ENCODE measurements around the gene INF2.
A peak's percentile ranks its signal among the peaks of the same experiment; 100 is the strongest.

Gene INF2

GRCh38 chr14:104686624-104687517 lies 2.5 kb upstream of the INF2 start:
- no peaks in the 10 kb centered on the region for H3K36me3 ChIP-seq (ENCODE audit: insufficient read depth, low read length)
- H3K9me3 ChIP-seq (ENCODE audit: control insufficient read depth, insufficient read depth, low read length) = no peaks in the 10 kb centered on the region; the same call in 1 of the 2 replicates
- H3K9ac ChIP-seq (ENCODE audit: low read depth, low read length) = no peak overlapping the region
- H3K4me1 ChIP-seq (ENCODE audit: insufficient read depth, low read length) = peaks cover 27% of the 10 kb centered on the region

- no peaks in the 10 kb centered on the region for H3K36me3 ChIP-seq (ENCODE audit: insufficient read depth, low read length)
- H3K4me1 ChIP-seq (ENCODE audit: insufficient read depth, low read length) = peaks cover 22% of the 10 kb centered on the region; the same call in 1 of the 2 replicates
- 0 out of 2 replicates have a peak overlapping the region, but pooled peaks have one; percentile 59 for H3K9ac ChIP-seq (ENCODE audit: low read depth, low read length)
- H3K9me3 ChIP-seq (ENCODE audit: control insufficient read depth, insufficient read depth, low read length) = no peaks in the 10 kb centered on the region; the same call in 1 of the 2 replicates
Measured at GRCh38 chr14:104687601-104688504, 1.6 kb upstream of the INF2 start.

GRCh38 chr14:104688505-104689108 lies 811 bp upstream of the INF2 start:
- Histone ChIP-seq H3K36me3 (ENCODE audit: insufficient read depth, low read length) (no peaks in the 10 kb centered on the region), H3K9me3 (ENCODE audit: control insufficient read depth, insufficient read depth, low read length) (no peaks in the 10 kb centered on the region; the same call in 1 of the 2 replicates), H3K4me1 (ENCODE audit: insufficient read depth, low read length) (peaks cover 16% of the 10 kb centered on the region; the same call in 1 of the 2 replicates), H3K9ac (ENCODE audit: low read depth, low read length) (peak overlapping the region; percentile 59)

GRCh38 chr14:104689881-104690711 lies 678 bp downstream of the INF2 start:
- no peaks in the 10 kb centered on the region for H3K36me3 ChIP-seq (ENCODE audit: insufficient read depth, low read length)
- H3K9ac ChIP-seq (ENCODE audit: low read depth, low read length) = peak overlapping the region; percentile 88
- H3K9me3 ChIP-seq (ENCODE audit: control insufficient read depth, insufficient read depth, low read length) = no peaks in the 10 kb centered on the region; the same call in 1 of the 2 replicates
- peaks cover 27% of the 10 kb centered on the region; the same call in 1 of the 2 replicates for H3K4me1 ChIP-seq (ENCODE audit: insufficient read depth, low read length)

- Histone ChIP-seq H3K4me1 (ENCODE audit: insufficient read depth, low read length) (peaks cover 33% of the 10 kb centered on the region; the same call in 1 of the 2 replicates), H3K9ac (ENCODE audit: low read depth, low read length) (peak overlapping the region; percentile 88; the same call in 1 of the 2 replicates), H3K36me3 (ENCODE audit: insufficient read depth, low read length) (peaks cover under 1% of the 10 kb centered on the region; the same call in 1 of the 2 replicates), H3K9me3 (ENCODE audit: control insufficient read depth, insufficient read depth, low read length) (no peaks in the 10 kb centered on the region)
Measured at GRCh38 chr14:104690861-104691455, 1.5 kb downstream of the INF2 start.

GRCh38 chr14:104691546-104692260 lies 2.3 kb downstream of the INF2 start:
- H3K4me1 ChIP-seq (ENCODE audit: insufficient read depth, low read length) = peaks cover 33% of the 10 kb centered on the region; the same call in 1 of the 2 replicates
- H3K36me3 ChIP-seq (ENCODE audit: insufficient read depth, low read length) = peaks cover 6% of the 10 kb centered on the region; the same call in 1 of the 2 replicates
- H3K9ac ChIP-seq (ENCODE audit: low read depth, low read length) = no peak overlapping the region
- H3K9me3 ChIP-seq (ENCODE audit: control insufficient read depth, insufficient read depth, low read length) = no peaks in the 10 kb centered on the region

GRCh38 chr14:104692261-104692938 lies 3.0 kb downstream of the INF2 start:
- H3K9me3 ChIP-seq (ENCODE audit: control insufficient read depth, insufficient read depth, low read length) = no peaks in the 10 kb centered on the region
- peaks cover 6% of the 10 kb centered on the region; the same call in 1 of the 2 replicates for H3K36me3 ChIP-seq (ENCODE audit: insufficient read depth, low read length)
- H3K4me1 ChIP-seq (ENCODE audit: insufficient read depth, low read length) = peaks cover 33% of the 10 kb centered on the region; the same call in 1 of the 2 replicates
- no peak overlapping the region for H3K9ac ChIP-seq (ENCODE audit: low read depth, low read length)

GRCh38 chr14:104692939-104693315 lies 3.5 kb downstream of the INF2 start:
- H3K9ac ChIP-seq (ENCODE audit: low read depth, low read length) = no peak overlapping the region
- no peaks in the 10 kb centered on the region for H3K9me3 ChIP-seq (ENCODE audit: control insufficient read depth, insufficient read depth, low read length)
- H3K36me3 ChIP-seq (ENCODE audit: insufficient read depth, low read length) = peaks cover 6% of the 10 kb centered on the region; the same call in 1 of the 2 replicates
- peaks cover 32% of the 10 kb centered on the region; the same call in 1 of the 2 replicates for H3K4me1 ChIP-seq (ENCODE audit: insufficient read depth, low read length)

GRCh38 chr14:104693482-104694431 lies 4.3 kb downstream of the INF2 start:
- no peak overlapping the region; the same call in 1 of the 2 replicates for H3K9ac ChIP-seq (ENCODE audit: low read depth, low read length)
- H3K4me1 ChIP-seq (ENCODE audit: insufficient read depth, low read length) = peaks cover 28% of the 10 kb centered on the region; the same call in 1 of the 2 replicates
- peaks cover 6% of the 10 kb centered on the region; the same call in 1 of the 2 replicates for H3K36me3 ChIP-seq (ENCODE audit: insufficient read depth, low read length)

GRCh38 chr14:104694475-104694950 lies 5.1 kb downstream of the INF2 start:
- no peaks in the 10 kb centered on the region for H3K9me3 ChIP-seq (ENCODE audit: control insufficient read depth, insufficient read depth, low read length)
- H3K9ac ChIP-seq (ENCODE audit: low read depth, low read length) = no peak overlapping the region; the same call in 1 of the 2 replicates
- H3K36me3 ChIP-seq (ENCODE audit: insufficient read depth, low read length) = peaks cover 6% of the 10 kb centered on the region; the same call in 1 of the 2 replicates
- peaks cover 28% of the 10 kb centered on the region; the same call in 1 of the 2 replicates for H3K4me1 ChIP-seq (ENCODE audit: insufficient read depth, low read length)

More at GRCh38 chr14:104693482-104694431, 4.3 kb downstream of the INF2 start:
- no peaks in the 10 kb centered on the region for H3K9me3 ChIP-seq (ENCODE audit: control insufficient read depth, insufficient read depth, low read length)

Measured in ES-I3 (cell line).